Nephron progenitor cell (in vitro differentiated cells): ENCODE measurements around the gene LPP.
A peak's percentile ranks its signal among the peaks of the same experiment; 100 is the strongest.

Source experiments
- DNase-seq: peaks from one replicate; pipeline ENCODE4 v3.0.0; 2021
- H3K27ac Mint-ChIP-seq: 2 replicates; pipeline ENCODE4 v1.8.0; 2021; ENCODE audit warnings: mild to moderate bottlenecking, moderate library complexity, mixed read lengths
- H3K27me3 Mint-ChIP-seq: 2 replicates; pipeline ENCODE4 v1.8.0; 2021; ENCODE audit warnings: mild to moderate bottlenecking, low read depth, mixed read lengths; ENCODE audit not compliant: poor library complexity
- H3K36me3 Mint-ChIP-seq: 2 replicates; pipeline ENCODE4 v1.8.0; 2021; ENCODE audit warnings: low read depth, mixed read lengths
- H3K4me1 Mint-ChIP-seq: 2 replicates; pipeline ENCODE4 v1.8.0; 2021; ENCODE audit warnings: mixed read lengths
- H3K4me3 Mint-ChIP-seq: 2 replicates; pipeline ENCODE4 v1.8.0; 2021; ENCODE audit warnings: mild to moderate bottlenecking, moderate library complexity, mixed read lengths
- H3K9me3 Mint-ChIP-seq: 2 replicates; pipeline ENCODE4 v1.8.0; 2021; ENCODE audit warnings: mild to moderate bottlenecking, moderate library complexity, mixed read lengths
- TF ChIP-seq, protein P1 (sequence below): fragments of 200-600 bp; sonication (generic); IDR thresholded peaks from 2 replicates; pipeline ENCODE4 v1.5.0; 2021; ENCODE audit warnings: antibody characterized with exemption

Gene LPP

GRCh38 chr3:188185717-188186251, 31.8 kb downstream of the LPP start:
- peaks cover 7% of the 10 kb centered on the region for H3K36me3 Mint-ChIP-seq
- TF ChIP-seq, protein P1, sequence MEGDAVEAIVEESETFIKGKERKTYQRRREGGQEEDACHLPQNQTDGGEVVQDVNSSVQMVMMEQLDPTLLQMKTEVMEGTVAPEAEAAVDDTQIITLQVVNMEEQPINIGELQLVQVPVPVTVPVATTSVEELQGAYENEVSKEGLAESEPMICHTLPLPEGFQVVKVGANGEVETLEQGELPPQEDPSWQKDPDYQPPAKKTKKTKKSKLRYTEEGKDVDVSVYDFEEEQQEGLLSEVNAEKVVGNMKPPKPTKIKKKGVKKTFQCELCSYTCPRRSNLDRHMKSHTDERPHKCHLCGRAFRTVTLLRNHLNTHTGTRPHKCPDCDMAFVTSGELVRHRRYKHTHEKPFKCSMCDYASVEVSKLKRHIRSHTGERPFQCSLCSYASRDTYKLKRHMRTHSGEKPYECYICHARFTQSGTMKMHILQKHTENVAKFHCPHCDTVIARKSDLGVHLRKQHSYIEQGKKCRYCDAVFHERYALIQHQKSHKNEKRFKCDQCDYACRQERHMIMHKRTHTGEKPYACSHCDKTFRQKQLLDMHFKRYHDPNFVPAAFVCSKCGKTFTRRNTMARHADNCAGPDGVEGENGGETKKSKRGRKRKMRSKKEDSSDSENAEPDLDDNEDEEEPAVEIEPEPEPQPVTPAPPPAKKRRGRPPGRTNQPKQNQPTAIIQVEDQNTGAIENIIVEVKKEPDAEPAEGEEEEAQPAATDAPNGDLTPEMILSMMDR, result no peak
- H3K9me3 Mint-ChIP-seq, result no peaks in the 10 kb centered on the region
- DNase-seq, result peak; percentile 18
- peaks cover 58% of the 10 kb centered on the region for H3K4me1 Mint-ChIP-seq
- peak overlapping the region; percentile 46 for H3K4me3 Mint-ChIP-seq
- peaks cover 7% of the 10 kb centered on the region for H3K27me3 Mint-ChIP-seq
- H3K27ac Mint-ChIP-seq, result peak overlapping the region; percentile 94

- Mint-ChIP-seq H3K9me3 (no peaks in the 10 kb centered on the region), H3K27me3 (peaks cover 9% of the 10 kb centered on the region), H3K36me3 (peaks cover 10% of the 10 kb centered on the region), H3K27ac (peak overlapping the region; percentile 27), H3K4me3 (peak overlapping the region; percentile 24), H3K4me1 (peaks cover 62% of the 10 kb centered on the region)
- DNase-seq, result no peak
- TF ChIP-seq, protein P1, result no peak
Measured at GRCh38 chr3:188187053-188187452, 33.1 kb downstream of the LPP start.

- H3K9me3 Mint-ChIP-seq, result no peaks in the 10 kb centered on the region
- TF ChIP-seq, protein P1, result no peak
- H3K4me1 Mint-ChIP-seq, result peaks cover 55% of the 10 kb centered on the region
- no peak overlapping the region for H3K4me3 Mint-ChIP-seq
- no peak overlapping the region for H3K27ac Mint-ChIP-seq
- DNase-seq, result no peak
- peaks cover 9% of the 10 kb centered on the region for H3K27me3 Mint-ChIP-seq
- H3K36me3 Mint-ChIP-seq, result peaks cover 19% of the 10 kb centered on the region
Measured at GRCh38 chr3:188188911-188189310, 35.0 kb downstream of the LPP start.

GRCh38 chr3:188191460-188191859, 37.5 kb downstream of the LPP start:
- H3K36me3 Mint-ChIP-seq, result peaks cover 22% of the 10 kb centered on the region
- peaks cover 37% of the 10 kb centered on the region for H3K4me1 Mint-ChIP-seq
- no peak overlapping the region for H3K27ac Mint-ChIP-seq
- TF ChIP-seq, protein P1, result no peak
- no peak overlapping the region for H3K4me3 Mint-ChIP-seq
- H3K27me3 Mint-ChIP-seq, result peaks cover 5% of the 10 kb centered on the region
- no peak for DNase-seq
- H3K9me3 Mint-ChIP-seq, result no peaks in the 10 kb centered on the region

- no peak for DNase-seq
- peaks cover 5% of the 10 kb centered on the region for H3K27me3 Mint-ChIP-seq
- peaks cover 37% of the 10 kb centered on the region for H3K4me1 Mint-ChIP-seq
- no peak overlapping the region for H3K4me3 Mint-ChIP-seq
- H3K36me3 Mint-ChIP-seq, result peaks cover 26% of the 10 kb centered on the region
- H3K9me3 Mint-ChIP-seq, result no peaks in the 10 kb centered on the region
- no peak overlapping the region for H3K27ac Mint-ChIP-seq
- TF ChIP-seq, protein P1, result no peak
Measured at GRCh38 chr3:188192034-188192433, 38.1 kb downstream of the LPP start.

- TF ChIP-seq, protein P1, result no peak
- DNase-seq, result no peak
- Mint-ChIP-seq H3K36me3 (peaks cover 32% of the 10 kb centered on the region), H3K27ac (no peak overlapping the region), H3K9me3 (no peaks in the 10 kb centered on the region), H3K4me3 (no peak overlapping the region), H3K27me3 (peaks cover 5% of the 10 kb centered on the region), H3K4me1 (peaks cover 39% of the 10 kb centered on the region)
Measured at GRCh38 chr3:188194332-188194731, 40.4 kb downstream of the LPP start.
